COLO668 (cell line): ENCODE results near the gene BAK1.
"Not testable (repeated sequence)": the region's sequence is repeated elsewhere in the genome, so short reads cannot be mapped to it uniquely, and the experiment has no call there.

Experiments
- DNase-seq: peaks from one replicate; lab custom pipeline; 2025; ENCODE audit not compliant: unreplicated experiment; lab: John Stamatoyannopoulos, UW

Gene BAK1

DNA sequence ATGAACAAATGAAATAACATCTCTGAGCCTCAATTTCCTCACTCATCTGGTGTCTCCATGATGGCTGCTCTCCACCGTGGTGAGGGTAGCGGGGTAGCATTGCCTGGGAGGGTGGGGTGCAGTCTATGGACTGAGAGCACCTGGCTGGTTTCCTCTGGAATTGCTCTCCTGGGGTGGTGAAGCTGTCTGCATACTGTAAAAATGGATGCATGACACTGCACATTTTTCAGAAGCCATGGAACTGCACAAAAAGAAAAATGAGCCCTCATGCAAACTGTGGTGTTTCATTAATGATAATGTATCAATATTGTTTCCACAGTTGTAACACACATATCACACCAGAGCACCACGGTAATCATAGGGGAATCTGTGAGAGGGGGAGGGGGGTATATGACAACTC, 28.9 kb upstream of the BAK1 start:
- DNase-seq, result no peak

GRCh38 chr6:33607784-33608161, 27.7 kb upstream of the BAK1 start:
- DNase-seq, result peak; percentile 14

DNA sequence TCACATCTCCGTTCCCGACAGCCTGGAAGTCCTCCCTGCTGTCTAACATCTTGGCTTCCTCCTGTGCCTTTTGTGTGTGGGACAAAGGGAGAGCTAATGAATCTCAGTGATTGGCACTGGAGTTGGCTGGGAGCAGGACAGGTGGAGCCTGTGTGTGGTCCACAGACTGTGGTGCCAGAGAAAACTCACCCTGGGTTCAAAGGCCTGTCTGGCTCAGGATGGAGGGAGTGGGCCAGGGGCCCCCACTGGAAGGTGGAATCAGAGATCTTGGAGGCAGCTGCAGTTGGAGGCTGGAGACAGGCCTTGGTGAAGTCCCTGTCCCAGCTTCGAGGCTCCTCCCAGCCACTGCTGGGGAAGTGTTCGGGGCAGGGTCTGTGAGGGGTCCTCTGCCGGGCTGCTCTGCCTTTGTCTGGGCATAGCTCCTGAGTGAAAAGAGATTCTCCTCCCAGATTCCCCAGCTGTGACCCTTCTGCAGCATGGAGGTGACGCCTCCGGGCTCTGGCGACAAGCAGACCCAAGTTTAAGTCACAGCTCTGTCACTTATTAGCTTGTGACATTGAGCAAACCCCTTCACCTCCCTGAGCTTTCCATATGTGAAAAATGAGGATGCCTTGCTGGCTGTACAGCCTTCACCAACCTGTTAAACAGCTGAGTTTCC, 27.2 kb upstream of the BAK1 start:
- DNase-seq, result no peak

- no peak for DNase-seq
Measured at GRCh38 chr6:33606642-33607041, 26.6 kb upstream of the BAK1 start.

DNA sequence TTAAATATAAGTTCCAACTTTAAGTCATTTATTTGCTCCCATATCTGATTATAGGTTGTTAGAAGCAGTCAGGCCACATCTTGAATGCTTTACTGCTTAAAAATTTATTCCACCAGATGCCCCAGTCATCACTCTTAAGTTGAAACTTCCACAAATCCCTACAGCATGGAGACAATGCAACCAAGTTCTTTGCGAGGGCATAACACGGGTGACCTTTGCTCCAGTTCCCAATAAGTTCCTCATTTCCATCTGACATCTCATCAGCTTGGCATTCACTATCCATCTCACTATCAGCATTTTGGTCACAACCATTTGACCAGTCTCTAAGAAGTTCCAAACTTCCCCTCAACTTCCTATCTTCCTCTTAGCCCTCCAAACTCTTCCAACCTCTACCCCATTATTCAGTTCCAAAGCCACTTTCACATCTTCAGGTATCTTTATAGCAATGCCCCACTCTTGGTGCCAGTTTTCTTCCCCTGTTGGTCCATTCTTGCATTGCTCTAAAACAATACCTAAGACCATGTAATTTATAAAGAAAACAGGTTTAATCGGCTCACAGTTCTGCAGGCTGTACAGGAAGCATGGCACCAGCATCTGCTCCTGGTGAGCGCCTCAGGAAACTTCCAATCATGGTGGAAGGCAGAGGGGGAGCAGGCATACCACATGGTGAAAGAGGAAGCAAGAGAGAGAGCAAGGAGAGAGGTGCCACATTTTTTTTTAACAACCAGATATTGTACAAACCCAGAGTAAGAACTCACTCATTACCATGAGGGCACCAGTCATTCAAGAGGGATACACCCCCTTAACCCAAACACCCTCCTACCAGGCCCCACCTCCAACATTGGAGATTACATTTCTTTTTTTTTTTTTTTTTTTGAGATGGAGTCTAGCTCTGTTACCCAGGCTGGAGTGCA, 25.1 kb upstream of the BAK1 start:
- no peak for DNase-seq

DNA sequence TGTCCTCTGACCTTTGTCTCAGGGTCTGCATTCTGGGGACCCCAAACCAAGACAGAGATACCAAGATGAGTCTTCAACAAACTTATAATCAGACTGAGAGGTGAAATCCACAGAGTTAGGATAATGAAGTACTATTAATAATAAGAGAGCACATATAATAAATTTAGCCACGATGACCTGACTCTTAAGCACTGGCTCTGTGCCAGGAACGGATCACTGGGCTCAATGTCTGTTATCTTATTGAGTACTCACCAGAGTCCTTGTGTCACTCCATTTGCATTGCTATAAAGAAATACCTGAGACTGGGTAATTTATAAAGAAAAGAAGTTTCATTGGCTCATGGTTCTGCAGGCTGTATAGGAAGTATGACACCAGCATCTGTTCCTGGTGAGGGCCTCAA, 22.1 kb upstream of the BAK1 start:
- DNase-seq, result peak; percentile 7

- no peak for DNase-seq
Measured at GRCh38 chr6:33600761-33601160, 20.7 kb upstream of the BAK1 start.

DNA sequence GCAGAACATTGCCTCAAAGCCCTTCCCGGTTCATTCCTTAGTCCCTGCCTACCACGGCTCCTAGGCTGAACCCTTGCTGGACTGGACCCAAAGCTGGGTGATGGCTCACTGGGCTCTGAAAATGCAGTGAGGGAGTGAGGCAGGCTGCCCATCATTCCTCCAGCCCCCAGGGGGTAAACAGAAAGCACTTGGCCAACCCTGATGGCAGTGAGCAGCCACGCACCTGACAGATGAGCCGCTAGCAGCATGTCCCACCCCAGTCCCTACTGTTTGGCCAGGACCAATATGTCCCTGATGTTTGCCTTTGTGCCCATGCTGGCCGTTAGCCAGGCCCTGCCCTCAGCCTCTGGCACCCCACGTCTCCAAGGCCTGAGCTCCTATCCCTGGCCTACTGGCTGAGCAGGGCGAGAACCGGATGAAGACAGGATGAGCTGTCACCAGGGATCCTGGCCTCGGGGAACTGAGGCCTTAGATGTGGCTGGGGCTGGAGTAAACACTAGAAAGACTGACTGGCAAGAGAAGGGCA, 19.4 kb upstream of the BAK1 start:
- DNase-seq, result peak; percentile 68

DNA sequence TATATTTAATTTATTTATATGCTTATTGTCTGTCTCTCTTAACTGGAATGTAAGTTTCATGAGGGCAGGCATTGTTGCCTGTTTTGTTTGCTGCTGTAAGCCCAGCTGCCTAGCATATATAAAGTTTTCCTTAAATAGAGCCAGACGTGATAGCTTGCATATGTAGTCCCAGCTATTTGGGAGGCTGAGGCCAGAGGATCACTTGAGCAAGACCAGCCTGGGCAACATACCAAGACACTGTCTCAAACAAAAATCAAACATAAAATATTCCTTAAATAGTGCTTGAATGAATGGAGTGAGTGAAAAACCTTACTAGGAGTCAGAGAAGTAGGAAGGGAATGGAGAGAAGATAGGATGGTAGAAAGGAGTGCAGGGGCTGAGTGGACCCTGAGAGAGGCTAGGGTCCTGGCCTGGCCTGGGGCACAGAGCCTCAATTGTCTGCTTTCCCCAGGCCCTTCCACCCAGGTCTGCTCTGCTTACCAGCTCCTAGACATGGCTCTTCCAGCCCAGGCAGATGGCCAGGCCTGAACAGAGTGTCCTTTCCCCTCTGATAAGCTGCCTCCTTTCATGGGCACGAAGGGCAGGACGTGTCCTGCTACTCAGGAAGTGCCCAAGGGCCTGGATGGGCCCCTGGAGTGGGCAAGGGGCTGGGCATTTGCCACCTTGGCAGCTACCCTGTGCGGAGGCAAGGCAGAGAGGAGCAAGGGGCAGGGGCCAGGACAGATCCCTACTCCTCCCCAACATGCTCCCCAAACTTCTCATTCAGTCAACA, 17.7 kb upstream of the BAK1 start:
- DNase-seq, result no peak

GRCh38 chr6:33596894-33597293, 16.8 kb upstream of the BAK1 start:
- DNase-seq, result not testable (repeated sequence)

DNA sequence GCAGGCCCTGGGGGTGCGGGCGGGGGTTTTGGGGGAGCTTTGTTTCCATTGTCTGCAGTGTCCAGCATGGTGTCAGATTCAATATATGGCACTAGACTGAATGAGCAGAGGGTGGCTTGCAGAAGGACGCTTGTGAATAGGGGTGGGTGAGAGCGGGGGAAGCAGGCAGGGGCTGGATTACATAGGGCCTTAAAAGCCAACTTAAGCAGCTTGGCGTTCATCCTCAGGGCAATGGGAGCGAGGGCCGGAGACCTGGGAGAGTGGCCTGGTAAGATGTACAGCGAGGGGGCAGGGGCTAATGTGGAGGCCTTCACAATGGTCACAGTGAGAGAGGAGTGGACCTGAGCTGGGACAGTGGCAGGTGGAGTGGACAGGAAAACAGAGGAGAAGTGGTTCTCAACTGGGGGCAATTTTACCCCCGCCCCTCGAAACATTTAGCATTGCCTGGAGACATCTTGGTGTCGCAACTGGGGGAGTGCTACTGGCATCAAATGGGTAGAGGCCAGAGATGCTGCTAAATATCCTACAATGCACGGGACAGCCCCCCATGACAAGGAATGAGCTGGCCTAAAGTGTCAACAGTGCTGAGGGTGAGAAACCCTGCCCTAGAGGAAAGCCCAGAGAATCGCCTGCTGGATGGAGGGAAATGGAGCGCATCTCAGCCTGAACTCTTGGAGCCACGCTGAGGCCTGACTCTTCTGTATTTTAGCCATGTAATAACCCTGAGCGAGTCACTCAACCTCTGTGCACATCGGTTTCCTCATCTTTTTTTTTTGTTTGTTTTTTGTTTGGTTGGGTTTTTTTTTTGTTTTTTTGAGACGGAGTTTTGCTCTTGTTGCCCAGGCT, 15.1 kb upstream of the BAK1 start:
- no peak for DNase-seq

DNA sequence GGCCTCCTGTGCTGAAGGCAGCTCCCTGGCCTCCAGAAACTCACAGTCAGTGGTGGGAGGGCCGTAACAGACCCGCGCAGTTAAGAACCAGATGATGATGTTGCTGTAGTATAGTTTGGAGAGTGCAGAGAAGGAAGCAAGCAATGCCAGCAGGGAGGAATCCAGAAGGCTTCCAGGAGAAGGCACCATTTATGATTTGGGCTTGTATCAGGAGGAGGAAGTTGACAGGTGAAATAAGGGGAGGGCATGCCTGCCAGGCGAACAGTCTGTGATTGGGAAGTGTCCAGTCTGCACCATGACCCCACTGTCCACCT, 13.3 kb upstream of the BAK1 start:
- no peak for DNase-seq

- DNase-seq, result no peak
Measured at GRCh38 chr6:33592595-33593413, 12.7 kb upstream of the BAK1 start.

- no peak for DNase-seq
Measured at GRCh38 chr6:33592280-33592594, 12.2 kb upstream of the BAK1 start.

DNA sequence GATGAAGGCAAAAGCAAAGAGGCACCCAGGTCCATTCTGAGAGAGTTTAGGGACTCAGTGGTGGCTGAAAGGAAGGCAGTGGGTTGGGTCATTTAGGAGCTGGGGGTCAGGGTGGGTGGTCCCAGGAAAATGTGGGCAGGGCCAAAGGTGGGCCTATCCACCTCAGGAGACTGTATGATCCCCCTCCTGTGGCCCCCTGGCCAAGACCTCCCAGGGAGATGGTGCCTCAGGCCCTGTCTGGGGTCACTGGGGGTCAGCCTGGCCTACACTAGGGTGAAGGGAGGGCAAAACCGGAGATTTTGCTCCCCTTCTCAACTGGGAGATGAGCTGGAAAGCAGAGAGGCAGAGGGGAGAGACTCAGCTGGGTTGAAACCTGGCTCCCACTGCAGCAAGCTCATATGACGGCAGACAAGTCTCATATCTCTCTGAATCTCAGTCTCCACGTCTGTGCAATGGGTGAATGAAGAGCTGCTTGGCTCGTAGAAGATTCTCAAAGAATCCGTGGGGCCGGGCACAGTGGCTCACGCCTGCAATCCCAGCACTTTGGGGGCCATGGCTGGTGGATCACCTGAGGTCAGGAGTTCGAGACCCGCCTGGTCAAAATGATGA, 11.5 kb upstream of the BAK1 start:
- DNase-seq, result no peak

GRCh38 chr6:33590531-33591198, 10.6 kb upstream of the BAK1 start:
- peak; percentile 38 for DNase-seq

DNA sequence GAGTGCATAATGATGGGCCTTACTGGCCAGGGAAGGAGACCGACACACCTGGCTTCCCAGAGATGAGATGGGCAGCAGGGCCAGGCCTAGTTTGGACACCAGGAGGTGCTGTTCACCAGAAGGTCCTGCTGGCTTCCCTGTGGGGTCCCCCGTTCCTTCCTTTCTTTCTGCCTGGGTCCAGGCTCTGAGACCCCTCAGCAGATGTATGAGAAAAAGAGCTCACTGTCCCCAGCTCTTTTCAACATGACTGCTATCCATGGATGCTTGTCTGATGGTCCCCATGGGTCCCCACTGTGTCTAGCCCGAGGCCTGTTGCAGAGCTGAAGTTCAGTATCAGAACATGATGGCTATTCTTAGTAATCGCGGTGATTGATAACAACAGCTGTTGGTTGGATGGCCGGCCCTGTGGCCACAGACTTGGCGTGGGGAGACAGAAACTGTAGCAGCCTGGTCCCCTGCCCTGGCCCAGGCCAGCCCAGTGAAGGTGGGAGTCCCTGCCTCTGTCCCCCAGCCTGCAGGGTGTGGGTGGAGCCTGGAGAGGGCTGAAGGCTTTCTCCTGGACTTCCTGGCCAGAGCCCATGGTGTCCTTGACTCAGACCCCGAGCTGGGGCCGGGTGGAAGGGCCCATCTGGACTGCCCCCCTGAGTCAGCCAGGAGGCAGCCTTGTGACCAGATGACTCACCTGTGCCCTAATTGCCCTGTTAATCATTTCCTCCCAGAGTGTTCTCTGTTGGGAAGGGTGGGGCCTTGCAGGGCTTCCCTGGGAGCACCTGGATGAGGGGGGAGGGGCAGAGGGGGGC, 9.9 kb upstream of the BAK1 start:
- DNase-seq, result peak; percentile 74

- DNase-seq, result no peak
Measured at GRCh38 chr6:33589392-33589730, 9.3 kb upstream of the BAK1 start.
